Loucy (cell line): Measurements from ENCODE around the gene TTLL5.

Experiments
- EZH2phosphoT487 ChIP-seq: fragments of 200-600 bp; IDR thresholded peaks from 2 replicates; pipeline ENCODE4 v1.6.1; 2018; ENCODE audit warnings: antibody characterized with exemption, mild to moderate bottlenecking, moderate library complexity, borderline replicate concordance
- TF ChIP-seq, protein P1 (sequence below): fragments of 200-600 bp; sonication (generic); conservative IDR thresholded peaks from 2 replicates; pipeline ENCODE4 v1.5.1; 2014; ENCODE audit warnings: mild to moderate bottlenecking, antibody characterized with exemption, low read length

- TF ChIP-seq, protein P1, sequence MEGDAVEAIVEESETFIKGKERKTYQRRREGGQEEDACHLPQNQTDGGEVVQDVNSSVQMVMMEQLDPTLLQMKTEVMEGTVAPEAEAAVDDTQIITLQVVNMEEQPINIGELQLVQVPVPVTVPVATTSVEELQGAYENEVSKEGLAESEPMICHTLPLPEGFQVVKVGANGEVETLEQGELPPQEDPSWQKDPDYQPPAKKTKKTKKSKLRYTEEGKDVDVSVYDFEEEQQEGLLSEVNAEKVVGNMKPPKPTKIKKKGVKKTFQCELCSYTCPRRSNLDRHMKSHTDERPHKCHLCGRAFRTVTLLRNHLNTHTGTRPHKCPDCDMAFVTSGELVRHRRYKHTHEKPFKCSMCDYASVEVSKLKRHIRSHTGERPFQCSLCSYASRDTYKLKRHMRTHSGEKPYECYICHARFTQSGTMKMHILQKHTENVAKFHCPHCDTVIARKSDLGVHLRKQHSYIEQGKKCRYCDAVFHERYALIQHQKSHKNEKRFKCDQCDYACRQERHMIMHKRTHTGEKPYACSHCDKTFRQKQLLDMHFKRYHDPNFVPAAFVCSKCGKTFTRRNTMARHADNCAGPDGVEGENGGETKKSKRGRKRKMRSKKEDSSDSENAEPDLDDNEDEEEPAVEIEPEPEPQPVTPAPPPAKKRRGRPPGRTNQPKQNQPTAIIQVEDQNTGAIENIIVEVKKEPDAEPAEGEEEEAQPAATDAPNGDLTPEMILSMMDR, result no peak
- TF ChIP-seq EZH2phosphoT487, result no peak
Measured at GRCh38 chr14:75864352-75864751, 203.3 kb downstream of the TTLL5 start.
